Loucy (cell line): ENCODE measurements around the gene MOB1B.

ENCODE experiments used
- H2AFZ ChIP-seq: fragments of 200-600 bp; sonication (generic); 2 replicates; pipeline ENCODE4 v1.6.0; 2016; ENCODE audit warnings: antibody characterized with exemption, mild to moderate bottlenecking, low read length, moderate library complexity
- H3F3A ChIP-seq: fragments of 200-600 bp; 2 replicates; pipeline ENCODE4 v1.6.0; 2016; ENCODE audit warnings: antibody characterized with exemption, low read depth, mild to moderate bottlenecking
- H3K27me3 ChIP-seq: fragments of 200-600 bp; sonication (generic); 2 replicates; pipeline ENCODE4 v1.6.1; 2014; ENCODE audit warnings: low read length, mild to moderate bottlenecking; ENCODE audit not compliant: insufficient read depth, poor library complexity, severe bottlenecking
- H3K36me3 ChIP-seq: fragments of 200-600 bp; sonication (generic); 2 replicates; pipeline ENCODE4 v1.6.1; 2016; ENCODE audit warnings: low read length; ENCODE audit not compliant: insufficient read depth
- H3K4me1 ChIP-seq: fragments of 200-600 bp; sonication (generic); 2 replicates; pipeline ENCODE4 v1.5.1; 2014; ENCODE audit warnings: low read length, mild to moderate bottlenecking; ENCODE audit not compliant: insufficient read depth, poor library complexity, severe bottlenecking
- H3K4me2 ChIP-seq: fragments of 200-600 bp; sonication (generic); 2 replicates; pipeline ENCODE4 v1.6.0; 2014; ENCODE audit warnings: antibody characterized with exemption, low read length, low read depth, mild to moderate bottlenecking; ENCODE audit not compliant: poor library complexity, severe bottlenecking
- H3K4me3 ChIP-seq: fragments of 200-600 bp; sonication (generic); 2 replicates; pipeline ENCODE4 v1.5.1; 2014; ENCODE audit warnings: low read length, mild to moderate bottlenecking, mixed read lengths; ENCODE audit not compliant: poor library complexity, severe bottlenecking
- H3K79me2 ChIP-seq: fragments of 200-600 bp; sonication (generic); 2 replicates; pipeline ENCODE4 v1.6.1; 2014; ENCODE audit warnings: low read length; ENCODE audit not compliant: insufficient read depth
- H3K9ac ChIP-seq: fragments of 200-600 bp; sonication (generic); 2 replicates; pipeline ENCODE4 v1.6.0; 2014; ENCODE audit warnings: mild to moderate bottlenecking, low read depth, low read length, moderate library complexity; ENCODE audit not compliant: poor library complexity, severe bottlenecking
- H3K9me2 ChIP-seq: fragments of 200-600 bp; sonication (generic); replicated peaks from 2 replicates; pipeline ENCODE4 v1.6.1; 2016; ENCODE audit warnings: low read depth, low read length, mixed read lengths
- H3K9me3 ChIP-seq: fragments of 200-600 bp; sonication (generic); 2 replicates; pipeline ENCODE4 v1.6.1; 2014; ENCODE audit warnings: mild to moderate bottlenecking, antibody characterized with exemption, low read length, low read depth; ENCODE audit not compliant: insufficient read depth
- H4K20me1 ChIP-seq: fragments of 200-600 bp; sonication (generic); 2 replicates; pipeline ENCODE4 v1.6.0; 2014; ENCODE audit warnings: antibody characterized with exemption, low read length, mild to moderate bottlenecking; ENCODE audit not compliant: insufficient read depth, poor library complexity, severe bottlenecking
- CTCF ChIP-seq: fragments of 200-600 bp; sonication (generic); conservative IDR thresholded peaks from 2 replicates; pipeline ENCODE4 v1.5.1; 2014; ENCODE audit warnings: mild to moderate bottlenecking, antibody characterized with exemption, low read length
- EZH2phosphoT487 ChIP-seq: fragments of 200-600 bp; IDR thresholded peaks from 2 replicates; pipeline ENCODE4 v1.6.1; 2018; ENCODE audit warnings: antibody characterized with exemption, mild to moderate bottlenecking, moderate library complexity, borderline replicate concordance

The MOB1B gene

GRCh38 chr4:71008196-71008595 is 106.0 kb downstream of the MOB1B start:
- TF ChIP-seq EZH2phosphoT487 (no peak), CTCF (no peak)
- no peak overlapping the region for H3K4me2 ChIP-seq
- peaks cover 33% of the 10 kb centered on the region; the same call in 1 of the 2 replicates for H3K36me3 ChIP-seq
- peaks cover 68% of the 10 kb centered on the region for H4K20me1 ChIP-seq
- H3K4me3 ChIP-seq = no peak overlapping the region
- H3K9me2 ChIP-seq = no peaks in the 10 kb centered on the region
- no peaks in the 10 kb centered on the region for H3K9me3 ChIP-seq
- no peaks in the 10 kb centered on the region for H3K27me3 ChIP-seq
- H3F3A ChIP-seq = no peaks in the 10 kb centered on the region
- H2AFZ ChIP-seq = no peak overlapping the region
- no peak overlapping the region for H3K9ac ChIP-seq
- peaks cover 26% of the 10 kb centered on the region for H3K4me1 ChIP-seq
- H3K79me2 ChIP-seq = peaks cover 91% of the 10 kb centered on the region

- no peaks in the 10 kb centered on the region for H3F3A ChIP-seq
- H4K20me1 ChIP-seq = peaks cover 60% of the 10 kb centered on the region
- no peak overlapping the region for H3K4me2 ChIP-seq
- no peaks in the 10 kb centered on the region for H3K27me3 ChIP-seq
- TF ChIP-seq CTCF (no peak), EZH2phosphoT487 (no peak)
- no peak overlapping the region for H2AFZ ChIP-seq
- no peak overlapping the region for H3K9ac ChIP-seq
- peaks cover 33% of the 10 kb centered on the region; the same call in 1 of the 2 replicates for H3K36me3 ChIP-seq
- H3K79me2 ChIP-seq = peaks cover 82% of the 10 kb centered on the region
- peaks cover 17% of the 10 kb centered on the region for H3K4me1 ChIP-seq
- no peaks in the 10 kb centered on the region for H3K9me2 ChIP-seq
- no peaks in the 10 kb centered on the region for H3K9me3 ChIP-seq
- no peak overlapping the region for H3K4me3 ChIP-seq
Observed at GRCh38 chr4:71009086-71009485, 106.9 kb downstream of the MOB1B start.

GRCh38 chr4:71009890-71010588 is 107.9 kb downstream of the MOB1B start:
- Histone ChIP-seq H2AFZ (no peak overlapping the region), H3K79me2 (peaks cover 75% of the 10 kb centered on the region), H4K20me1 (peaks cover 50% of the 10 kb centered on the region), H3K27me3 (no peaks in the 10 kb centered on the region), H3K36me3 (peaks cover 33% of the 10 kb centered on the region; the same call in 1 of the 2 replicates), H3F3A (no peaks in the 10 kb centered on the region), H3K4me3 (no peak overlapping the region), H3K4me2 (no peak overlapping the region), H3K9me3 (no peaks in the 10 kb centered on the region), H3K9me2 (no peaks in the 10 kb centered on the region), H3K4me1 (peaks cover 9% of the 10 kb centered on the region), H3K9ac (no peak overlapping the region)
- TF ChIP-seq CTCF (peak; percentile 82), EZH2phosphoT487 (no peak)
